Neural cell (in vitro differentiated cells): ENCODE measurements around the gene EHMT1. TPM values are rescaled to one million over a fixed set of nuclear protein-coding genes. Genes with fewer than 3 reads are reported as not detected.

Experiments
- H2AFZ ChIP-seq: fragments of 200-600, 300-800 bp; sonication (generic), shearing (Covaris generic); 2 replicates; pipeline ENCODE4 v1.6.0; 2014; ENCODE audit warnings: low read depth, mild to moderate bottlenecking, antibody characterized with exemption, low read length, moderate library complexity
- H3F3A ChIP-seq: fragments of 200-600 bp; shearing (Covaris generic); 2 replicates; pipeline ENCODE4 v1.6.1; 2016; ENCODE audit warnings: mild to moderate bottlenecking, moderate library complexity, mixed read lengths, antibody characterized with exemption, low read length; ENCODE audit not compliant: insufficient read depth, poor library complexity, severe bottlenecking
- H3K27ac ChIP-seq: fragments of 200-600, 300-800 bp; sonication (generic), shearing (Covaris generic); 2 replicates; pipeline ENCODE4 v1.5.1; 2014; ENCODE audit warnings: mild to moderate bottlenecking, low read length, moderate library complexity
- H3K27me3 ChIP-seq: fragments of 300-800, 200-600 bp; sonication (generic), shearing (Covaris generic); 2 replicates; pipeline ENCODE4 v1.6.0; 2014; ENCODE audit warnings: mild to moderate bottlenecking, low read depth, low read length, moderate library complexity; ENCODE audit not compliant: insufficient read depth
- H3K36me3 ChIP-seq: fragments of 300-800, 200-600 bp; sonication (generic), shearing (Covaris generic); 2 replicates; pipeline ENCODE4 v1.5.1; 2014; ENCODE audit warnings: mild to moderate bottlenecking, antibody characterized with exemption, low read length, moderate library complexity; ENCODE audit not compliant: insufficient read depth
- H3K4me2 ChIP-seq: fragments of 300-800, 200-600 bp; sonication (generic), shearing (Covaris generic); 2 replicates; pipeline ENCODE4 v1.6.0; 2014; ENCODE audit warnings: mild to moderate bottlenecking, low read length
- H3K4me3 ChIP-seq: fragments of 300-800, 200-600 bp; sonication (generic), shearing (Covaris generic); 2 replicates; pipeline ENCODE4 v1.5.1; 2014; ENCODE audit warnings: mild to moderate bottlenecking, low read length, moderate library complexity
- H3K79me2 ChIP-seq: fragments of 200-600 bp; shearing (Covaris generic); replicated peaks from 2 replicates; pipeline ENCODE4 v1.6.0; 2014; ENCODE audit warnings: mild to moderate bottlenecking, low read length, moderate library complexity; ENCODE audit not compliant: insufficient read depth
- H3K9ac ChIP-seq: fragments of 300-800, 200-600 bp; sonication (generic), shearing (Covaris generic); 2 replicates; pipeline ENCODE4 v1.6.1; 2016; ENCODE audit warnings: mild to moderate bottlenecking, low read length, mixed read lengths
- H3K9me2 ChIP-seq: fragments of 200-600 bp; shearing (Covaris generic); 2 replicates; pipeline ENCODE4 v1.6.1; 2016; ENCODE audit warnings: mild to moderate bottlenecking, low read length, mixed read lengths; ENCODE audit not compliant: insufficient read depth
- H3K9me3 ChIP-seq: fragments of 200-600, 300-800 bp; sonication (generic), shearing (Covaris generic); 2 replicates; pipeline ENCODE4 v1.6.1; 2016; ENCODE audit warnings: mild to moderate bottlenecking, mixed run types, low read length, moderate library complexity, mixed read lengths
- H4K20me1 ChIP-seq: fragments of 200-600 bp; shearing (Covaris generic); 2 replicates; pipeline ENCODE4 v1.6.1; 2016; ENCODE audit warnings: mild to moderate bottlenecking, mixed run types; ENCODE audit not compliant: insufficient read depth
- EP300 ChIP-seq: fragments of 450-650 bp; conservative IDR thresholded peaks from 2 replicates; pipeline ENCODE4 v1.6.1; 2014; ENCODE audit warnings: antibody characterized with exemption, mild to moderate bottlenecking, moderate library complexity; ENCODE audit not compliant: poor library complexity, severe bottlenecking
- EZH2 ChIP-seq: fragments of 200-600, 300-800 bp; shearing (Covaris generic), sonication (generic); IDR thresholded peaks from 2 replicates; pipeline ENCODE4 v1.6.1; 2014; ENCODE audit warnings: antibody characterized with exemption, low read length, borderline replicate concordance, mild to moderate bottlenecking; ENCODE audit not compliant: insufficient read depth, poor library complexity, severe bottlenecking
- MXI1 ChIP-seq: fragments of 450-650 bp; conservative IDR thresholded peaks from 2 replicates; pipeline ENCODE4 v1.6.1; 2014; ENCODE audit warnings: antibody characterized with exemption, mild to moderate bottlenecking; ENCODE audit not compliant: poor library complexity, severe bottlenecking
- RAD21 ChIP-seq: fragments of 450-650 bp; conservative IDR thresholded peaks from 2 replicates; pipeline ENCODE4 v1.6.1; 2014; ENCODE audit warnings: antibody characterized with exemption, mild to moderate bottlenecking, moderate library complexity
- TAF1 ChIP-seq: IDR thresholded peaks from 2 replicates; pipeline ENCODE4 v1.6.1; 2012; ENCODE audit warnings: low read depth
- polyA plus RNA-seq: library from polyadenylated mRNA; depleted of rRNA; stranded (reverse); fragments of >200 nt; gene quantifications from 2 replicates; pipeline ENCODE4 v1.2.3, GENCODE V29; 2014
- TF ChIP-seq, protein P1 (sequence below): fragments of 450-650 bp; IDR thresholded peaks from 2 replicates; pipeline ENCODE4 v1.5.1; 2014; ENCODE audit warnings: antibody characterized with exemption, mild to moderate bottlenecking, moderate library complexity; ENCODE audit not compliant: poor library complexity, severe bottlenecking
- TF ChIP-seq, protein P2 (sequence below): IDR thresholded peaks from 2 replicates; pipeline ENCODE4 v1.6.1; 2012; ENCODE audit warnings: borderline replicate concordance

Gene EHMT1
- polyA plus RNA-seq, 1 donor from 2014 or later, result 53.0 TPM

DNA sequence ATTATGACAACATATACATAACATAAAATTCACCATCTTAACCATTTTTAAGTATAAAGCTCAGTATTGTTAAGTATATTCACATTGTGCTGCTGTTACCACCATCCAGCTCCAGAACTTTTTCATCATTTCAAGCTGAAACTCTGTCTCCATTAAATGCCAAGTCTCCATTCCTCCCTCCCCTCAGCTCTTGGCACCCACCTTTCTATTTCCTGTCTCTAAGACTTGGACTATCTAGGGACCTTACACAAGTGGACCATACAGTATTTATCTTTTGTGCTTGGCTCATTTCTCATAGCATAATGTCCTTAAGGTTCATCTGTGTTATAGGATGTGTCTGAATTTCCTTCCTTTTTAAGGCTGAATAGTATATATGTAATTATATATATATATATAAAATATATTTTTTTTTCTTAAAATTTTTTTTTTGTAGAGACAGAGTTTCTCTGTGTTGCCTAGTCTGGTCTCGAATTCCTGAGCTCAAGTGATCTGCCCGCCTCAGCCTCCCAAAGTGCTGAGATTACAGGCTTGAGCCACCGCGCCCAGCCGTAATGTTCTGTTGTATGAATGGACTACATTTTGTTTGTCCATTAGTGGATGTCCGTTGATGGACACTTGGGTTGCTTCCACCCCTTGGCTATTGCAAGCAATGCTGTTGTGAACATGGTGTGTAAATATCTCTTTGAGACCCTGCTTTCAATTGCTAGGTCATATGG, 72.3 kb downstream of the EHMT1 start:
- Histone ChIP-seq H3K27ac (no peak overlapping the region), H3K4me2 (no peak overlapping the region), H3K9me3 (no peaks in the 10 kb centered on the region), H3F3A (peaks cover 2% of the 10 kb centered on the region), H3K27me3 (no peaks in the 10 kb centered on the region), H3K9me2 (no peaks in the 10 kb centered on the region), H3K4me3 (peak overlapping the region; percentile 32), H3K9ac (no peak overlapping the region), H3K36me3 (no peaks in the 10 kb centered on the region), H3K79me2 (peaks cover 71% of the 10 kb centered on the region), H2AFZ (no peak overlapping the region), H4K20me1 (no peaks in the 10 kb centered on the region)
- no peak for TF ChIP-seq EZH2
- no peak for TF ChIP-seq MXI1
- TF ChIP-seq, protein P1, sequence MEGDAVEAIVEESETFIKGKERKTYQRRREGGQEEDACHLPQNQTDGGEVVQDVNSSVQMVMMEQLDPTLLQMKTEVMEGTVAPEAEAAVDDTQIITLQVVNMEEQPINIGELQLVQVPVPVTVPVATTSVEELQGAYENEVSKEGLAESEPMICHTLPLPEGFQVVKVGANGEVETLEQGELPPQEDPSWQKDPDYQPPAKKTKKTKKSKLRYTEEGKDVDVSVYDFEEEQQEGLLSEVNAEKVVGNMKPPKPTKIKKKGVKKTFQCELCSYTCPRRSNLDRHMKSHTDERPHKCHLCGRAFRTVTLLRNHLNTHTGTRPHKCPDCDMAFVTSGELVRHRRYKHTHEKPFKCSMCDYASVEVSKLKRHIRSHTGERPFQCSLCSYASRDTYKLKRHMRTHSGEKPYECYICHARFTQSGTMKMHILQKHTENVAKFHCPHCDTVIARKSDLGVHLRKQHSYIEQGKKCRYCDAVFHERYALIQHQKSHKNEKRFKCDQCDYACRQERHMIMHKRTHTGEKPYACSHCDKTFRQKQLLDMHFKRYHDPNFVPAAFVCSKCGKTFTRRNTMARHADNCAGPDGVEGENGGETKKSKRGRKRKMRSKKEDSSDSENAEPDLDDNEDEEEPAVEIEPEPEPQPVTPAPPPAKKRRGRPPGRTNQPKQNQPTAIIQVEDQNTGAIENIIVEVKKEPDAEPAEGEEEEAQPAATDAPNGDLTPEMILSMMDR, result no peak

DNA sequence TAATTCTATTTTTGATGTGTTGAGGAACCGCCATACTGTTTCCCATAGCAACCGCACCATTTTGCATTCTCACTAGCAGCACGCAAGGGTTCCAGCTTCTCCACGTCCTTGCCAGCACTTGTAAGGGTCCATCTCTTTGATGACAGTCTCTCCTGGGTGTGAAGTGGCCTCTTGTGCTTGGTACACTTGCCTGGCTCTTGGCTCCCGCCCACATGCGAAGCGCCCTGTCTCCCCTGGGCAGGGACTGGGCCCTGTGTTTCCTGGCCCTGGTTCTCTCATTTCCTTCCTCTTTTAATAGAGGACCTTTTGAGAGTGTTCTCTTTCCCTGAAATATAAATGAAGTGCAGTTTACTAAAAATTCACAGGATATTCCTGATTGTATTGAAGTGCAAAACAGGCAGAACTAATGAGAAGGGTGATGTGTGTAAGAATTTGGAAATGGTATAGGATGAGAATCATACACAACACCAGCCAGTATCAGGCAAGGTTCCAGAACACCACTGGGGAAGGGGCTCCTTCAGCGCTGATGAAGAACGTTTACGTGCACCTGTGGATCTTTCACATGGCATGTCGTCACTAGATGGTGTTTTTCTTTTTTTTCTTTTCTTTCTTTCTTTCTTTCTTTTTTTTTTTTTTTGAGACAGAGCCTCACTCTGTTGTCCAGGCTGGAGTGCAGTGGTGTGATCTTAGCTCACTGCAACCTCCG, 73.0 kb downstream of the EHMT1 start:
- no peaks in the 10 kb centered on the region for H4K20me1 ChIP-seq
- no peaks in the 10 kb centered on the region for H3K27me3 ChIP-seq
- H3K9me2 ChIP-seq, result no peaks in the 10 kb centered on the region
- H3F3A ChIP-seq, result peaks cover 2% of the 10 kb centered on the region
- no peak overlapping the region for H3K27ac ChIP-seq
- no peak overlapping the region for H3K9ac ChIP-seq
- no peaks in the 10 kb centered on the region for H3K9me3 ChIP-seq
- H3K4me2 ChIP-seq, result no peak overlapping the region
- H3K4me3 ChIP-seq, result peak overlapping the region; percentile 32
- H3K36me3 ChIP-seq, result no peaks in the 10 kb centered on the region
- H2AFZ ChIP-seq, result no peak overlapping the region
- peaks cover 69% of the 10 kb centered on the region for H3K79me2 ChIP-seq
- TF ChIP-seq, protein P2, sequence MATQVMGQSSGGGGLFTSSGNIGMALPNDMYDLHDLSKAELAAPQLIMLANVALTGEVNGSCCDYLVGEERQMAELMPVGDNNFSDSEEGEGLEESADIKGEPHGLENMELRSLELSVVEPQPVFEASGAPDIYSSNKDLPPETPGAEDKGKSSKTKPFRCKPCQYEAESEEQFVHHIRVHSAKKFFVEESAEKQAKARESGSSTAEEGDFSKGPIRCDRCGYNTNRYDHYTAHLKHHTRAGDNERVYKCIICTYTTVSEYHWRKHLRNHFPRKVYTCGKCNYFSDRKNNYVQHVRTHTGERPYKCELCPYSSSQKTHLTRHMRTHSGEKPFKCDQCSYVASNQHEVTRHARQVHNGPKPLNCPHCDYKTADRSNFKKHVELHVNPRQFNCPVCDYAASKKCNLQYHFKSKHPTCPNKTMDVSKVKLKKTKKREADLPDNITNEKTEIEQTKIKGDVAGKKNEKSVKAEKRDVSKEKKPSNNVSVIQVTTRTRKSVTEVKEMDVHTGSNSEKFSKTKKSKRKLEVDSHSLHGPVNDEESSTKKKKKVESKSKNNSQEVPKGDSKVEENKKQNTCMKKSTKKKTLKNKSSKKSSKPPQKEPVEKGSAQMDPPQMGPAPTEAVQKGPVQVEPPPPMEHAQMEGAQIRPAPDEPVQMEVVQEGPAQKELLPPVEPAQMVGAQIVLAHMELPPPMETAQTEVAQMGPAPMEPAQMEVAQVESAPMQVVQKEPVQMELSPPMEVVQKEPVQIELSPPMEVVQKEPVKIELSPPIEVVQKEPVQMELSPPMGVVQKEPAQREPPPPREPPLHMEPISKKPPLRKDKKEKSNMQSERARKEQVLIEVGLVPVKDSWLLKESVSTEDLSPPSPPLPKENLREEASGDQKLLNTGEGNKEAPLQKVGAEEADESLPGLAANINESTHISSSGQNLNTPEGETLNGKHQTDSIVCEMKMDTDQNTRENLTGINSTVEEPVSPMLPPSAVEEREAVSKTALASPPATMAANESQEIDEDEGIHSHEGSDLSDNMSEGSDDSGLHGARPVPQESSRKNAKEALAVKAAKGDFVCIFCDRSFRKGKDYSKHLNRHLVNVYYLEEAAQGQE, result no peak
- TF ChIP-seq EZH2, result no peak

DNA sequence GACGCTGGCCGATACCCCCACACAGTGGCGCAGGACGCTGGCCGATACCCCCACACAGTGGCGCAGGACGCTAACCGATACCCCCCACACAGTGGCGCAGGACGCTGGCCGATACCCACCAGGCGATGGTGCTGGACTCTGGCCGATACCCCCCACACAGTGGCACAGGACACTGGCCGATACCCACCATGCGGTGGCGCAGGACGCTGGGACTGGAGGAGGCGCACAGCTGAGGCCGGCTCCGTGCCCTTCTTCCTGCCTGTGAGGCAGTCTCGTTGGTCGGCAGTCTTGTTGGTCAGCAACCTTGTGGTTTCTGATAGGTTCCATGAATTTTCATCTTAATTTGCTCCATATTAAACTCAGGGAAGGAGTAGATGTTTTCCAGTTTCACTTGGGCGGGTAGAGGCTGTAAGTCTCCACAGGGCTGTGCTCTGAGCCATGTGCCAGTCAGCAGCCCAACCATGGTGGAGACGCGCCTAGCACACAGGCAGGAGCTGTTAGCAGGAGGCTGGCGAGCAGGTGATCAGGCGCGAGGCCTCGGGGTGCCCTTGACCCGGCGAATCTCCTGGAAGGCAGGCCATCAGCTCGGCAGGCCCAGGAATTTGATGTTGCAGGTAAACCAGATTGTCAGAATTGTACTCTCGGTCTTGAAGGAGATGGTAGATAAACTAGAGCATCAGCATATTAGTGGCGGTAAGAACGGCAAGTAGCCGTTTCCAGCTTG, 75.6 kb downstream of the EHMT1 start:
- Histone ChIP-seq H3K9me2 (no peaks in the 10 kb centered on the region), H3K79me2 (peaks cover 68% of the 10 kb centered on the region), H3K9ac (no peak overlapping the region), H2AFZ (no peak overlapping the region), H3K36me3 (no peaks in the 10 kb centered on the region), H3K4me2 (no peak overlapping the region), H3K9me3 (no peaks in the 10 kb centered on the region), H3K27ac (no peak overlapping the region), H4K20me1 (no peaks in the 10 kb centered on the region), H3K27me3 (no peaks in the 10 kb centered on the region), H3K4me3 (no peak overlapping the region), H3F3A (peaks cover 2% of the 10 kb centered on the region)
- TF ChIP-seq EP300 (no peak), MXI1 (no peak), EZH2 (no peak), RAD21 (no peak), TAF1 (no peak)
- TF ChIP-seq, protein P2, result no peak
- TF ChIP-seq, protein P1, result no peak
